Measurements from ENCODE around the gene ZDHHC20. TPM values are rescaled to one million over a fixed set of nuclear protein-coding genes. Genes with fewer than 3 reads are reported as not detected.
A peak's percentile ranks its signal among the peaks of the same experiment; 100 is the strongest.

Gene ZDHHC20
- total and polyA plus RNA-seq, 2 of the 13 experiments (the other 11 are each of a cell fraction or from before 2014, with no cell fraction given): 19.9 to 59.9 TPM

DNA sequence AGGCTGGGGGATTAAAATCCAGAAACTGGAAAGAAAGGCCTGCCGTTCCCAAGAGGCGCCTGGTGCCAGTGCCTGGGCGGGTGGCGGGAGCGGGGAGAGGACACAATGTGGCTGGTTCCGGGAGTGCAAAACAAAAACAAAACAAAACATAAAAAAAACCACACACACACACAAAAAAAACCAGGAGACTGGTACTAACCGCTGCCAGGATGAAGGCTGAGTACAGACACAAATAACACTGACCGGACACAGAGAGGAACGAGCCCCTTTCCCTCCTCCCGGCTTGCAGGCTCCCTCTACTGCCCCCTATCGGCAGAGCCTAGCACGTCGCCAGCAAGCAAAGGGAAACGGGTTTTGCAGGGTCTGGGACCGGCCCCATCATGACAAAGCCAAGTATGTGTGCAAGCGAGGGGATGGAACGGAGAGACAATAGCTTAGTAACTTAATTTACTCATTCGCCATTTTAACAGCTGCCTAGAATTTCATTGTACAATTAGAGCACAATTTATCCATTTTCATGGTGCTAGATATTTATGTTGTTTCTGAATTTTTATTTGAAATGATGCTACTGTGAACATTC lies 17.9 kb upstream of the ZDHHC20 start (continued):
- no peak for TF ChIP-seq GABPA (IDR thresholded peaks at IDR 0.05; ENCODE audit: low read depth, low read length)
- no peak for TF ChIP-seq GABPA (CRISPR knock-in tag; IDR thresholded peaks at IDR 0.05; ENCODE audit: low read depth)
- TF ChIP-seq PHF21A (CRISPR knock-in tag; IDR thresholded peaks at IDR 0.05): no peak
- TF ChIP-seq, protein P1, sequence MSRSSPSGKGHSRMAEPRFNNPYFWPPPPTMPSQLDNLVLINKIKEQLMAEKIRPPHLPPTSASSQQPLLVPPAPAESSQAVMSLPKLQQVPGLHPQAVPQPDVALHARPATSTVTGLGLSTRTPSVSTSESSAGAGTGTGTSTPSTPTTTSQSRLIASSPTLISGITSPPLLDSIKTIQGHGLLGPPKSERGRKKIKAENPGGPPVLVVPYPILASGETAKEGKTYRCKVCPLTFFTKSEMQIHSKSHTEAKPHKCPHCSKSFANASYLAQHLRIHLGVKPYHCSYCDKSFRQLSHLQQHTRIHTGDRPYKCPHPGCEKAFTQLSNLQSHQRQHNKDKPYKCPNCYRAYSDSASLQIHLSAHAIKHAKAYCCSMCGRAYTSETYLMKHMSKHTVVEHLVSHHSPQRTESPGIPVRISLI (CRISPR knock-in tag; IDR thresholded peaks at IDR 0.05; ENCODE audit: borderline replicate concordance): no peak
- TF ChIP-seq SMARCC2 (IDR thresholded peaks at IDR 0.05): no peak
- no peak for TF ChIP-seq ZNF253 (CRISPR knock-in tag; IDR thresholded peaks at IDR 0.05; ENCODE audit: borderline replicate concordance)
- no peak for TF ChIP-seq ZNF747 (CRISPR knock-in tag; IDR thresholded peaks at IDR 0.05; ENCODE audit: borderline replicate concordance)
- TF ChIP-seq HHEX (CRISPR knock-in tag; IDR thresholded peaks at IDR 0.05): no peak
- TF ChIP-seq ZNF329 (CRISPR knock-in tag; IDR thresholded peaks at IDR 0.05; ENCODE audit: low read depth): no peak
- no peak for TF ChIP-seq XBP1 (CRISPR knock-in tag; IDR thresholded peaks at IDR 0.05)
- no peak for TF ChIP-seq SMARCE1 (IDR thresholded peaks at IDR 0.05; ENCODE audit: borderline replicate concordance)
- 0 out of 2 replicates have a peak, but pooled peaks have one; percentile 30 for TF ChIP-seq ZSCAN25 (CRISPR knock-in tag; IDR thresholded peaks at IDR 0.05)
- peak; percentile 83 for TF ChIP-seq ZNF7 (CRISPR knock-in tag; IDR thresholded peaks at IDR 0.05)
- TF ChIP-seq U2AF1 (optimal IDR thresholded peaks at IDR 0.05; ENCODE audit: low read depth, low read length): no peak
- TF ChIP-seq, protein P2, sequence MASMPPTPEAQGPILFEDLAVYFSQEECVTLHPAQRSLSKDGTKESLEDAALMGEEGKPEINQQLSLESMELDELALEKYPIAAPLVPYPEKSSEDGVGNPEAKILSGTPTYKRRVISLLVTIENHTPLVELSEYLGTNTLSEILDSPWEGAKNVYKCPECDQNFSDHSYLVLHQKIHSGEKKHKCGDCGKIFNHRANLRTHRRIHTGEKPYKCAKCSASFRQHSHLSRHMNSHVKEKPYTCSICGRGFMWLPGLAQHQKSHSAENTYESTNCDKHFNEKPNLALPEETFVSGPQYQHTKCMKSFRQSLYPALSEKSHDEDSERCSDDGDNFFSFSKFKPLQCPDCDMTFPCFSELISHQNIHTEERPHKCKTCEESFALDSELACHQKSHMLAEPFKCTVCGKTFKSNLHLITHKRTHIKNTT (CRISPR knock-in tag; IDR thresholded peaks at IDR 0.05): no peak
- no peak for TF ChIP-seq HES4 (CRISPR knock-in tag; IDR thresholded peaks at IDR 0.05; ENCODE audit: borderline replicate concordance)
- no peak for TF ChIP-seq KDM6A (CRISPR knock-in tag; IDR thresholded peaks at IDR 0.05; ENCODE audit: low read depth)
- TF ChIP-seq, protein P3, sequence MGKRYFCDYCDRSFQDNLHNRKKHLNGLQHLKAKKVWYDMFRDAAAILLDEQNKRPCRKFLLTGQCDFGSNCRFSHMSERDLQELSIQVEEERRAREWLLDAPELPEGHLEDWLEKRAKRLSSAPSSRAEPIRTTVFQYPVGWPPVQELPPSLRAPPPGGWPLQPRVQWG (CRISPR knock-in tag; IDR thresholded peaks at IDR 0.05; ENCODE audit: borderline replicate concordance, low read depth): no peak
- no peak for TF ChIP-seq WIZ (CRISPR knock-in tag; IDR thresholded peaks at IDR 0.05)
- TF ChIP-seq ZKSCAN1 (IDR thresholded peaks at IDR 0.05; ENCODE audit: low read length): no peak
- peak; percentile 69; the same call in 1 of the 2 replicates for TF ChIP-seq ZNF337 (CRISPR knock-in tag; IDR thresholded peaks at IDR 0.05; ENCODE audit: borderline replicate concordance, low read depth)
- TF ChIP-seq RFX3 (CRISPR knock-in tag; IDR thresholded peaks at IDR 0.05): no peak
- TF ChIP-seq ZSCAN29 (CRISPR knock-in tag; conservative IDR thresholded peaks at IDR 0.05): no peak
- peak; percentile 27; the same call in 1 of the 2 replicates for TF ChIP-seq ZNF331 (CRISPR knock-in tag; IDR thresholded peaks at IDR 0.05)
- TF ChIP-seq ZNF563 (CRISPR knock-in tag; IDR thresholded peaks at IDR 0.05): no peak
- no peak for TF ChIP-seq ZNF83 (CRISPR knock-in tag; IDR thresholded peaks at IDR 0.05; ENCODE audit: borderline replicate concordance)
- no peak for TF ChIP-seq ZMYM2 (CRISPR knock-in tag; IDR thresholded peaks at IDR 0.05)
- no peak for TF ChIP-seq SIN3B (IDR thresholded peaks at IDR 0.05; ENCODE audit: low read length)
- peak; percentile 60 for TF ChIP-seq CBX1 (IDR thresholded peaks at IDR 0.05; ENCODE audit: low read depth)
- TF ChIP-seq, protein P4, sequence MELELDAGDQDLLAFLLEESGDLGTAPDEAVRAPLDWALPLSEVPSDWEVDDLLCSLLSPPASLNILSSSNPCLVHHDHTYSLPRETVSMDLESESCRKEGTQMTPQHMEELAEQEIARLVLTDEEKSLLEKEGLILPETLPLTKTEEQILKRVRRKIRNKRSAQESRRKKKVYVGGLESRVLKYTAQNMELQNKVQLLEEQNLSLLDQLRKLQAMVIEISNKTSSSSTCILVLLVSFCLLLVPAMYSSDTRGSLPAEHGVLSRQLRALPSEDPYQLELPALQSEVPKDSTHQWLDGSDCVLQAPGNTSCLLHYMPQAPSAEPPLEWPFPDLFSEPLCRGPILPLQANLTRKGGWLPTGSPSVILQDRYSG (CRISPR knock-in tag; IDR thresholded peaks at IDR 0.05): no peak
- TF ChIP-seq ZFP37 (CRISPR knock-in tag; IDR thresholded peaks at IDR 0.05; ENCODE audit: borderline replicate concordance): no peak
